Subcutaneous adipose tissue (tissue), 4 donors: ENCODE results near the gene SYNPR. TPM values are rescaled to one million over a fixed set of nuclear protein-coding genes. Genes with fewer than 3 reads are reported as not detected.

Experiments used
- total RNA-seq, 4 donors: library from RNA; depleted of rRNA; stranded (reverse); fragments of >200 nt; gene quantifications; one replicate each; pipeline ENCODE4 v1.1.0, GENCODE V29; 2016
- TF ChIP-seq, protein P1 (sequence below): fragments of 450-650 bp; IDR thresholded peaks from one replicate; pipeline ENCODE4 v1.5.1; 2016; ENCODE audit warnings: low read depth, mild to moderate bottlenecking, control low read depth, antibody characterized with exemption, moderate library complexity

The SYNPR gene
- total RNA-seq, 4 donors from 2014 or later, result not detected

- TF ChIP-seq, protein P1, sequence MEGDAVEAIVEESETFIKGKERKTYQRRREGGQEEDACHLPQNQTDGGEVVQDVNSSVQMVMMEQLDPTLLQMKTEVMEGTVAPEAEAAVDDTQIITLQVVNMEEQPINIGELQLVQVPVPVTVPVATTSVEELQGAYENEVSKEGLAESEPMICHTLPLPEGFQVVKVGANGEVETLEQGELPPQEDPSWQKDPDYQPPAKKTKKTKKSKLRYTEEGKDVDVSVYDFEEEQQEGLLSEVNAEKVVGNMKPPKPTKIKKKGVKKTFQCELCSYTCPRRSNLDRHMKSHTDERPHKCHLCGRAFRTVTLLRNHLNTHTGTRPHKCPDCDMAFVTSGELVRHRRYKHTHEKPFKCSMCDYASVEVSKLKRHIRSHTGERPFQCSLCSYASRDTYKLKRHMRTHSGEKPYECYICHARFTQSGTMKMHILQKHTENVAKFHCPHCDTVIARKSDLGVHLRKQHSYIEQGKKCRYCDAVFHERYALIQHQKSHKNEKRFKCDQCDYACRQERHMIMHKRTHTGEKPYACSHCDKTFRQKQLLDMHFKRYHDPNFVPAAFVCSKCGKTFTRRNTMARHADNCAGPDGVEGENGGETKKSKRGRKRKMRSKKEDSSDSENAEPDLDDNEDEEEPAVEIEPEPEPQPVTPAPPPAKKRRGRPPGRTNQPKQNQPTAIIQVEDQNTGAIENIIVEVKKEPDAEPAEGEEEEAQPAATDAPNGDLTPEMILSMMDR, result no peak
Observed at GRCh38 chr3:63508305-63508704, 230.2 kb downstream of the SYNPR start.

- TF ChIP-seq, protein P1, result no peak
Observed at GRCh38 chr3:63508771-63509170, 230.7 kb downstream of the SYNPR start.

GRCh38 chr3:63513791-63514190, 235.7 kb downstream of the SYNPR start:
- TF ChIP-seq, protein P1, result no peak

DNA sequence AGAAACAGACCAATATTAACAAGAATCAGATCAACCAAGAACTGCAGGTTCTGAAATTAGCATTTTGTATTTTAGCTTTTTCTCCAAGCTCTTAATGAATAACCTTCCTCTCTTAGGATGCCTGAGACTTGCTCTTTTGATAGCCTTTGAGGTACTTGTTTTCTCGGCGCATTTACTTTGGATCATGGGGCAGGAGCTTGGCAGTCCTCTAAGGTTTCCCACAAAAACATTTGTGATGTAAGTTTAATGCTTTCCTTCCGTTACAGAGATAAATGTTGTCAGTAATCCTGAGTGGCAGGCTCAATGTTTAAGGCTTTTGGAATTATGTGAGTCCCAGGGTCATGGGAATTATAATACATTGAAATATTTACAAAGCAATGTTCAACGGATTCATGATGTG, 236.6 kb downstream of the SYNPR start:
- TF ChIP-seq, protein P1, result no peak

- TF ChIP-seq, protein P1, result no peak
Observed at GRCh38 chr3:63519426-63519825, 241.3 kb downstream of the SYNPR start.

GRCh38 chr3:63521657-63522056, 243.5 kb downstream of the SYNPR start:
- TF ChIP-seq, protein P1, result no peak

GRCh38 chr3:63523100-63523499, 245.0 kb downstream of the SYNPR start:
- TF ChIP-seq, protein P1, result no peak
